ENCODE results near the gene SUCLG2. TPM values are rescaled to one million over a fixed set of nuclear protein-coding genes. Genes with fewer than 3 reads are reported as not detected.
"Not testable (repeated sequence)": the region's sequence is repeated elsewhere in the genome, so short reads cannot be mapped to it uniquely, and the experiment has no call there.

Gene SUCLG2
- total RNA-seq, 1 donor from 2014 or later = 99.2 TPM

DNA sequence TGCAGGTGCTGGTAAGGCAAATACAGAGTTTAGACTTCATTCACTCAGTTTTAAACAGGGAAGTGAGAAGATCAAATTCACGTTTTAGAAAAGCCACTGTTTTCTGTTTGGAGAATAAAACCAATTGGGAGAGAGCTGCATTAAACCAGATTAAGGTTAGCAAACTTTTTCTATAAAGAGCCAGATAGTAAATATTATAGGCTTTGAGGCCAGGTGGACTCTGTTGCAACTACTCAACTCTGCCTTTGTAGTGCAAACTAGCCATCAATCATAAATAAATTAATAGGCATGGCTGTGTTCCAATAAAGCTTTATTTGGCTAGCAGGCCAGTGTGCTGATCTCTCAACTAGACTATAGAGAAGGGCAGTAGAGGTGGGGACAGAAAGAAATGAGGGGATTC lies 33.5 kb downstream of the SUCLG2 start:
- no peak for ATAC-seq
- intact Hi-C loops (cut with DNase I) = no loop called here
- DNase-seq (ENCODE audit: missing footprints) = no peak

DNA sequence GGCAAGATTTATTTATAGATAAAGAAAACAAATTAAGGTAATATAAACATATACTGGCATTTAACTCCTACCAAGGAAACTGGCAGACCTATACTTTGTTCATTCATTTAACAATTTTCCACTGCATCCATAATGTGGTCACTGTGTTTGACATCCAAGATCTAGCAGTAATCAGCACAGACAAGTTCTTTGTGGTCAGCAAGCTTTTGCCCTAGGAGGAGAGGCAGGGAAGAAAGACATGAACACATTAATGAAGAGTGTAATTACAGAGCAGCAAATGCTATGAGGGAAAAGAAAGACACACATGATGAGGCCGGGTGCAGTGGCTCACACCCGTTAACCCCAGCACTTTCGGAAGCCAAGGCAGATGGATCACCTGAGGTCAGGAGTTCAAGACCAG lies 34.4 kb downstream of the SUCLG2 start:
- intact Hi-C loops (cut with DNase I) = no loop called here
- ATAC-seq (no peak), DNase-seq (ENCODE audit: missing footprints) (no peak)

DNA sequence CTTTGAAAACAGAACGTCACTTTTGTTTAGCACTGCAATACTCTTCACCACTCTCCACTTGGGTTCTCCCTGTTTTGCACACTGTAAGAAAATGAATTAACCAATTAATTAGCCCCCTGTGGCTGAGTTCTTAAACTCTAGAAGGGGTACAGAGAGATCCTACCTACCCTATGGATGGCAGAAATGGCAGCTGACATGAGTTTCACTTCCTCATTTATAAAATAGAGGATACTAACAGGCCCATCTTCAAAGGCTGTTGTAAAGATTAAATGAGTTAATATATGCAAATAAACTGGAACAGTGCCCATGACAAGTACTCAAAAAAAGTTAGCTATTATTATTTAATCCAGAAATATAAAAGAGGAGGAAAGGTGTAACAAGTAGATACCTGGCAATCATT lies 36.9 kb downstream of the SUCLG2 start:
- no peak for ATAC-seq
- intact Hi-C loops (cut with DNase I) = no loop called here
- no peak for DNase-seq (ENCODE audit: missing footprints)

DNA sequence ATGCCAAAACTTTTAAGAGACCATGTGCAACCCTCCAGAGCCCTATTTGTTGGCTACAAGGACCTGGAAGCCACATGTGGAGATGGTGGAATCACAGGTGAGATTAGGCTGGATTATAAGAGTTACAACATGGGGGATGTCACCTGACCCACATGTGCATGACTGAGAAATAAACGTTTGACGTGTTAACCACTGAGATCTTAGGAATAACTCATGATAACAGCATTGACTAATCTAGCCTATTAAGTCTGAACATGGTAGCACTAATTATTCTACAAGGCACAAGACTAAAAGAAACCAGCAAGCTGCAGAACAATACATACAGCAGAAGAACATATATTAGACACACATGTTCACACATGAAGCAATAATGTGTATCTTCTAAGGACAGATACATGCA lies 38.4 kb downstream of the SUCLG2 start:
- intact Hi-C loops (cut with DNase I) = no loop called here
- no peak for ATAC-seq
- no peak for DNase-seq (ENCODE audit: missing footprints)

DNA sequence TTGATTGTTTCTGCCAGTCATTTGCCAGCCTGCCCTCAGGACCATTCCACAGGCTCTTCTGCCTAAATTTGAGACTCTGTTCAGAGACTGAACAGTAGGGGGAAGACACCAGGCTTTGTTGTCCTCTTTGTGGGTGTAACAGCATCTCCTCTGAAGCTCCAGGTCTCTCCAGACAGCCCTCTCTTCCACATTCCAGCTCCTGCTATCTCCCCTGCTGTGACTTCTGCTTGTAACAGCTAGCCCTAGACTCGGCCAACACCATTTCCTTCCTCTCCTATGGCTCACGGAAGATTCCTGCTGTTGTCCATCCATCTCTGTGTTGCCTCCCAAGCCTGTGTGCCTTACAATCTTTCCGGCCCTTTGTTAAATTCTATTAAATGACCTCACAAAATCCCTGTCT lies 40.2 kb downstream of the SUCLG2 start:
- DNase-seq (ENCODE audit: missing footprints) (no peak), ATAC-seq (no peak)
- intact Hi-C loops (cut with DNase I) = no loop called here

DNA sequence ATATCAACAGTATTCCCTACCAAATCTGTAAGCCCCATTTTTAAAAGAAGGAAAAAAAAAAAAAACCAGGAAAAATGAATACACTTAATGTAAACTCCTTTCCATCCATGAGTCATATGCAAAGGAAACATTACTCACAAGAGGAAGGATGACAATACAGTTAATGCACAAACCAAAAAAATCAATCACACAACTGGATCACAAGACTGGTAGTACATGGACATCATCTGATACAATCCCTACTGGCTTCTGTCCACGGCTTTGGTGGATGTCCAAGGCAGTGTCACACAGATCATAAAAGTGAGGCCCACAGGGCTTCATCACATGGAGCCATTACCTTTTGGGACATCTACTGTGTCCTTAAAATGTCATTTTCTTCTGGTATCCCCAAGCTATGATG lies 44.0 kb downstream of the SUCLG2 start:
- intact Hi-C loops (cut with DNase I) = no loop called here
- DNase-seq (ENCODE audit: missing footprints) (no peak), ATAC-seq (no peak)

DNA sequence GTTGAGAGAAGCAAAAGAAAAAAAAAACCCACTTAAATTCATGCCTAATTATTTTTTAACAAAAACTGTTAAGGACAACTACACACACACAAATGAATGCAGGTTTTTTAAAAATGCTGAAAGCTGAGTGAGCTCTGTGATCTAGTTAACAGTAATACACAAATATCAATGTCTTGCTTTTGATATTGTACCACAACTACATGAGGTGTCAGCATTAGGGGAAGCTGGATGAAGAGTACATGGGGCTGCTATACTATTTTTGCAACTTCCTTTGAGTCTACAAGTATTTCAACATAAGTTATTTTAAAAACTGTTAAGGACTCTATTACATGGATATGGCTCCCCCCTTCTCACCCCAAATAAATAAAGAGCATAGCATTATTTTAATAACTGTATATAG lies 44.7 kb downstream of the SUCLG2 start:
- ATAC-seq = no peak
- intact Hi-C loops (cut with DNase I) = no loop called here
- DNase-seq (ENCODE audit: missing footprints) = no peak

DNA sequence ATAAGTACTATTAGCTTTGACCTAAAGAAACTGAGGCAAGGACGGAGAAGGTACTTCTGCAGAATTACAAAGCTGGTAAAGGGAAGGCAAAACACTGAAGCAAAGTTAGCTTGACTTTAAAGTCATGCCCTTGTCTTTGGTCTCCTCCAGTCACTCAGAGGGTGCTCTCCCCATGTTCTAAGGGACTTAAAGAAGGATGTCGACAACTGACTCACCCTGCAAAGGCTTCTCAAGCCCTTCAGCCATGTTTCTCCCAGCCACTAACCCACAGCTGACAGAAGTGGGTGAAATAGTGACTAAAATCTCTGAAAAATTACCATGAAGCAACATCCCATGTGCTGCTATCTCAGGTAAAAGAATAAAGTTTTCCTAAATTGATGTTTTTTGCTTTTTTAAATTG lies 46.4 kb downstream of the SUCLG2 start:
- no peak for DNase-seq (ENCODE audit: missing footprints)
- ATAC-seq = no peak
- intact Hi-C loops (cut with DNase I) = no loop called here

DNA sequence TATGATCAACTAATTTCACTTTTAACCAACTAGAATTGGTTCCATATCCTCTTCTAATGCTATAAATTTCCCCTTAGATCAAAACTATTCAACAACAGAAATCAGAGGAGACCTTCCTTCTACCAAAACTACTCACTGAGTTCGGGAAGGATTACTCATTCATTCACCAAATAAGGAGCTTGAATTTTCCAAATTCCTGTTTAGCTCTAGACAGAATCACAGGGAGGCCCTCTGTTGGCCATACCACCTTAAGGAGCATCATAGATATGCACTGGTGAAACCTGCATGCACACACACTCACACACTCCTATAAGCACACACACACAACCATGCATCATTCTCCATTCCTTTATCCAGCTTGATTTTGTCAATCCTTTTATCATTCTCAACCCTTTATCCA lies 49.0 kb downstream of the SUCLG2 start:
- DNase-seq (ENCODE audit: missing footprints) = no peak
- intact Hi-C loops (cut with DNase I) = no loop called here
- ATAC-seq = no peak

DNA sequence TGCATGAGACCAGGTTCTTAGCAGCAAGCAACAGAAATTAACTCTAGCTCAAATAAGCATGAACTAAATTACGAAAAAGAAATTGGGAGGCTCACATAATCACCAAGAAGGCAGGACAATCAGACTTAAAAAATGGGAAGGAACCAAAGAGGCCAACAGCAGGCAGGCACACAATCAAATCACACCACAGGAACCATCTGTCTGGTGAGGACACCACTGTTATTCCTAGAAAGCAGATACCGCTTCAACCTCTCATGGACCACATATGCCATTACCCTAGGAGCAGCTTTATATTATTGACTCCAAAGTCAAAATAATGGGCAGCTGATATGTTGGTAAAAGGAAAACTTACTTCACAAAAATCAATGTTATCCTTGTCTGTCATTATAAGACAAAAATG lies 51.6 kb downstream of the SUCLG2 start:
- intact Hi-C loops (cut with DNase I) = no loop called here
- ATAC-seq (no peak), DNase-seq (ENCODE audit: missing footprints) (no peak)

DNA sequence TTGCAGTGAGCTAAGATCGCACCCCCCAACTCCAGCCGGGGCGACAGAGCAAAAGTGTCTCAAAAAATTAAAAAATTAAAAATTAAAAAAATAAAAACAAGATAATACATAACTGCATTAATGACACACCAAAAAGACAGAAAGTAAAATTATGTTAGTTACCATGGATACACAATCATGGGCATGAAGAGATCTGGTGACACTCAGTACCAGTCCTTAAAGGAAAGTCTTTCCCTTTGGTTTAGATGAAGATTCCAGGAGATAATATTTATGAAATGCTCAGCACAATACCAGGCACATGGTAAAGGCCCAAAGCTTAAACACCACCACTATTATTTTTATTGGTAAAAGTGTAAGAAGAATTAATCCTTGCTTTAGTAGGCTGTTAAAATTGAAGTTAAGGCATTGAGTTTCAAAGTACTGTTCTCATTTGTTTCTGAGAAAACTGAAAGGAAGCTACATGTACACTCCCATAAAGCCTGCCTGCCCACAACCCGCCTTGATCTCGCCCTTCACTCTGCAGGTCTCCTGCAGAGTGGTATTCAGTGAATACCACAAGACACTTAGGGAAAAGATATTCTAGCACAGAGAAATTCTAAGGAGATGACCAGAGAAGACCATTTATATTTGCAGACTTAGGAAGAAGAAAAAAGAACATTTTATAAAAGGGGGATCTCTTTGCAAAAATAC lies 52.3 kb downstream of the SUCLG2 start:
- ATAC-seq = no peak
- no peak for DNase-seq (ENCODE audit: missing footprints)
- intact Hi-C loops (cut with DNase I) = no loop called here

DNA sequence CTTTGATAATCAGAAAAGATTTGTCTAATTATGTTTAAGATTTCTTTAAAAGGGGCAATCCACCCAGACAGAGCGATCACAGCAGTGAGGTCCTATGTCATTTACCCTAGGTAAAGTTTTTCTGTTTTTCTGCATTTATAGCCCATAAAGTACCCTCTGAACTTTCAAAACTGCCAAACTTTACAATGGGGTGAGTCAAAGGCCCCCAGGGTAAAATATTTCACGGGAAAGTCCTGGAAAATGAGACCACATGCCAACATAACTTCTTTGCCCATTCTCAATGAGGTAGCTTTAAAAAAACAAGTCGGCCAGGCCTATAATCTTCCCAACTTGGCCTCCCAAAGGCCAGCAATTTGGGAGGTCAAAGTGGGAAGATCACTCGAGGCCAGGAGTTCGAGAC lies 53.0 kb downstream of the SUCLG2 start:
- no peak for DNase-seq (ENCODE audit: missing footprints)
- intact Hi-C loops (cut with DNase I) = no loop called here
- no peak for ATAC-seq

DNA sequence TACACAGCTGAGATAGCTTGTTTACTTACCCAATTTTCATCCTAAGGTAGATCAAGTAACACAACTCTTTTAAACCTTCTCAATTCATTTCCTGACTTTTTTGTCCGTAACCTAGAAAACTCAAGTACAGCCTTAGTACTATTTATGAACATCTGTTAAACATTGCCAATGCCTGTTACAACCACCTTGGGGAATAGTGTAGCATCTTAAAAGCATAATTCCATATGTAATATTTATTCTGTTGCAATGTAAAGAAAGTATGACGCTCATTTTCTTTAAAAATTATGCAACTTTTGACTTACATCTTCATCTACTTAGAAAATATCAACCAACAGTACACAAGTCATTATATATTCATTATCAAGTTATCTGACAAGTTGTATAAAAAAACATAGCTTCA lies 54.6 kb downstream of the SUCLG2 start:
- no peak for DNase-seq (ENCODE audit: missing footprints)
- intact Hi-C loops (cut with DNase I) = no loop called here
- no peak for ATAC-seq

DNA sequence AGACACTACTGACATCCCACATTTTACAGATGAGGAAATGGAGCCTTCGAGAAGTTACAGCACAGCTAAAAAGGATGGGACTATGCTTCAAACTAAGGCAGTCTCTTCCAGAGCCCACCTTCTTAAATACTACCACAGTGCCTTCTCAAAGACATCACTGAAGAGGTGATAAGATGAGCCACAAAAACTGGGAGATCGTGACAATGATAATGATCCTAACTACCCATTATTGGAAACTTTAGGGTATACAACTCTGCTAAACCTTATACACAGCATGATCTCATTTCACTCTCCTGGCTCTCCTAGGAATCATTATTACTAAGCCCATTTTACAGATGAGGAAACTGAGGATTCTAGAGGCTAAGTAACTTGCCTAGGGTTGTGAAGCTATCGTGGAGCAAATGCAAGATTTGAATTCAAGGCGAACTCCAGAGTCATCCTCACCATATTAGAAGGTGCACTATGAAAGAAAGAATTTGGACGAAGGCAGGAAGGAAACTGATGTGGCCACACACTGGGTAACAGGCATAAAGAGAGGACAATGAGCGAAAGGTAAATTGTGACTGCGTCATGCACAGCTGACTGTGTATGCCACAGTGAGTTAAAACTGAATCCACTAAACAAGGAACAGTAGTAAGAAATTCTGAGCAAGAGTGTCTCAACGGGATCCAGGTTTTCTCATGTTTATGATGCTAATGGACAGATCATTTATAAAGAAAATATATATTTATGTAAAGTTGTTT lies 55.4 kb downstream of the SUCLG2 start:
- no peak for ATAC-seq
- DNase-seq (ENCODE audit: missing footprints) = no peak
- intact Hi-C loops (cut with DNase I) = no loop called here

DNA sequence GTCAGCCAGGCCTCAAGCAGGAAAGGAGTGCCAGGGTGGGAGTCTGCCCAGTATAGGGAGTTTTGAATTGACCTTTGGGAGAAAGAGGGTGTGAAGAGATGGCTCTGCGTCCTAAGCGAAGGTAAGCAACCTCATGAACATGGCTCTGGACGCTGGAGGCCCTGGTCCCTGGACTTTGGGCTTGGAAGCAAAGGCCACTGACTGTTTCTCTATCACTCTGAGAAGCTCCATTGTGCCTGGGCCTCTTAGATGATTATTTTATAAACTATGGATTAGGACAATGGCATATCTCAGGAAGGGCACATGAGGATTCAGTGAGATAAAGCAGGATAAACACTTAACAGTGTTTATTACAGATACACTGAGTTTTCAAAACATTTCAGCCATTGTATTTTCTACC lies 59.0 kb downstream of the SUCLG2 start:
- ATAC-seq = no peak
- intact Hi-C loops (cut with DNase I) = no loop called here
- DNase-seq (ENCODE audit: missing footprints) = peak; percentile 18

DNA sequence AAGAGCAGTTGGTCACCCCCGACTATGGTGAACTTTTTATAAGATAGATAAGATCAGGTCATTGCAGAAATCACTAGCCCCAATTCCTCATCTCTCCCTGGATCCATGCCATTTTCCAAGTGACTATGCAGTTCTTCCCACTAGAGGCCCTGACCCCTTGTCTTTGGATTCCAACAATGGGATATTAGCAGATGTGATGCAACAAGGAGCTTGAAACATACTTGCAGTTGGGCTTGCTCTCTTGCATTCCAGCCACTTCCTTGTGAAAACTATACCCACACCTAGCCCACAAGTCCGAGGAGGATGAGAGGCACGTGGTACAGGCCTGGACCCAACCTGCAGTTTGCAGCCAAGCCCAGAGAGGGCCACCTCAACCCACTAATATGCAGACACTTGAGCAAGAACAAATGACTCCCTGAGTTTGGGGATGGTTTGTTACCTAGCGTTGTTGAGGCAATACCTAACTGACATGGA lies 60.6 kb downstream of the SUCLG2 start:
- intact Hi-C loops (cut with DNase I) = no loop called here
- no peak for DNase-seq (ENCODE audit: missing footprints)
- ATAC-seq = no peak

DNA sequence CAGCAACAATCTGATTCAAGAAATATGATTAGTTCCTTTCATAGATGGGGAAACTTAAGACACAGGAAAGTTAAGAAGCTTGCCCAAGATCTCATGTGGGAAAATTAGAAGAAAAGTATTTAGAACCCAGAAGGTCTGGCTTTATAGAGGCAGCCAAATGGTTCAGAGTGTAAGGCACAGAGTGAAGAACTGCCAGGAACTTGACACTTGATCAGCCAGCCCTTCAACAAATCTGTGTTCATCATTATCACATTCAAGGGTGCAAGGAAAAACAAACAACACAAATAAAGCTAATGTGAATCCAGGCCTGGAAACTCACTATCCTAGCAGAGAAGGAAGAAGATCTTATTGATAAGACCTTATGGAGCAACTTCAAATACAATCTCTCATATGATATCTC lies 62.4 kb downstream of the SUCLG2 start:
- intact Hi-C loops (cut with DNase I) = no loop called here
- no peak for DNase-seq (ENCODE audit: missing footprints)
- ATAC-seq = no peak

DNA sequence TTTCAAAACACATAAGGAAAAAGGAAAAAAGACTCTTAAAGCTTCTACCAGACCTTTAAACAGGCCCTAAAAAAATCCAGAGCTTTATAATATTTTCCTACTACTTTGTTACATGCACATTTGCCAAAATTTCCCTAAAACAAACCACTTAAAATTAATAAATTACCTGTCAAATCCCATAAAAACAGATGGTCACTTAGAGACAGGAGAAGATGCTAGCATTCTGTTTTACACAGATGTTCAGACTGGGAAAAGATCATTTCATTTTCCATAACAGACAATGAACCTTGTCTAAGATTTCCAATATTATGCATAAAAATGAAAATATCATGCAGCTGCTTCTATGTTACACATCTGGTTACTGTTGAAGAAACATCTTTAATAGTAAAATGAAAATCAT lies 66.6 kb downstream of the SUCLG2 start:
- intact Hi-C loops (cut with DNase I) = no loop called here
- DNase-seq (ENCODE audit: missing footprints) (no peak), ATAC-seq (no peak)

DNA sequence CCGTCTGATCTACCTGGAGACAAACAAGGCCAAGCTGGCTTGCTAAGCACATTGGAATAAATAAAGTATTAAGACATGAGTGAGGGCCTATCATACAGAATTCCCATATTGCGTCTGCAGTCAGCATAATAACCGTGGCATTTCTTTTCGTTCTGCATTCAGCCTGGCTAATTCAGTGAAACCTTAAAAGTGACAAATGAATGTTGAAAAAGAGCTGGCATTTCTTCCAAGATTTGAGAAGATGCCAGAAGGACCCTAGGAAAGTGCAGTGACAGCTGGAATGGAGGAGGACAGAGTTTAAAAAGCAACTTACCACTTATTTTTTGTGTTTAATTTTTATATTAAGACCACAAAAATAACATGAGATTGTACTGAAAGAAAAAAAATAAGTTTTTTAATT lies 67.1 kb downstream of the SUCLG2 start:
- no peak for ATAC-seq
- DNase-seq (ENCODE audit: missing footprints) = no peak
- intact Hi-C loops (cut with DNase I) = no loop called here

DNA sequence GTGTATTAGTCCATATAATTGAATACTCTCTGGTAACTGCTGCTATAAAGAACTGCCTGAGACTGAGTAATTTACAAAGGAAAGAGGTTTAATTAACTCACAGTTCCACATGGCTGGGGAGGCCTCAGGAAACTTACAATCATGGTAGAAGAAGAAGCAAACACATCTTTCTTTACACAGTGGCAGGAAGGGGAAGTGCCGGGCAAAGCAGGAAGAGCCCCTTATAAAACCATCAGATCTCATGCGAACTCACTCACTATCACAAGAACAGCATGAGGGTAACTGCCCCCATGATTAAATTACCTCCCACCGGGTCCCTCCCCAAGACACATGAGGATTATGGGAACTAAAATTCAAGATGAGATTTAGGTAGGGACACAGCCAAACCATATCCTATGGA lies 69.8 kb downstream of the SUCLG2 start:
- ATAC-seq; intact Hi-C loops (cut with DNase I): not testable (repeated sequence)

More for the DNA sequence above, 69.8 kb downstream of the SUCLG2 start:
- DNase-seq (ENCODE audit: missing footprints) = not testable (repeated sequence)
